HL-60/S4 treated with retinoic acid at 250 ng/mL for 4 days and 3 days (cell line): ENCODE measurements around the gene KRT6A.
"Not testable (repeated sequence)": the region's sequence is repeated elsewhere in the genome, so short reads cannot be mapped to it uniquely, and the experiment has no call there.

ENCODE experiments used
- in situ Hi-C: fragments of 300-500 bp; cut with MboI; formaldehyde crosslinking; loops from 2 replicates; pipeline ENCODE4 v1.7.0; 2022; ENCODE audit warnings: low sequenced_read_pairs

The KRT6A gene

DNA sequence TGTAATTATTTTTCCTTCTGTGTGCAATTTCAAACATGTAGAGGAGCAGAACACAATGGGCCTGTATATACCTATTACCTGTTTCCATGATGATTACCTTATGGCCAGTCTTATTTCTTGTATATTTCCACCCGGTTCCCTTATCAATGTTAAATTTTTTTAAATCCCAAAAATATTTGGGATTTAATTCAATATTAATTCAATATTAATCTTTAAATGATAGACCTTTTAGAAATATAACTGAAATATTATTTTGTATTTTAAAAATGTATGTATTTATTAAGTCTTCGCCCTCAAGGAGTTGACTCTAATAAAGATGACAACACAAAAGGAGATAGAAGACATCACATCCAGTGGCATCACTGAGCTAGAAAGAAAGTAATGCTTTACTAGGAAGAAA lies 18.8 kb downstream of the KRT6A start:
- in situ Hi-C loops = no loop called here

DNA sequence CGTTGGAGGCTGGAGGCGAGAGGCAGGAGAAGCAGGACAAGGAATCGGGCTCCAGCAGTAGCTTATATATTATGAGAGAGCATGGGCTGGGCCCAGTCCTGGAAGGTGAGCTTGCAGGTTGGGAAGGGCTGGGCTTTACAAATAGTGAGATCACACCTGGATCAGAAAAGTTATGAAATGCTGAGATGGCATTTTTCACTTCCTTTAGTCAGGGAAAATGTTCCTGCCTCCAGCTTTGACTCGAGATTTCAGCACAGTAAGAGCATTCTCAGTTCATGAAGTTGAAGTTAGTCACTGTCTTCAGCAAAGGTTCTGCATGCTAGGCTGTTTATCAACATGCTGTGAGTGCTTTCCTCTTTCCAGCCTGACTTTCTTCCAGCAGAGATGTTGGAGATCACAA lies 19.3 kb downstream of the KRT6A start, which contains the start of gene KRT6C:
KRT6C (minus strand) TSS at position 38 of the 400 bp plus-strand sequence. CDS start 68 bp downstream, outside the sequence.
- in situ Hi-C loops = no loop called here

DNA sequence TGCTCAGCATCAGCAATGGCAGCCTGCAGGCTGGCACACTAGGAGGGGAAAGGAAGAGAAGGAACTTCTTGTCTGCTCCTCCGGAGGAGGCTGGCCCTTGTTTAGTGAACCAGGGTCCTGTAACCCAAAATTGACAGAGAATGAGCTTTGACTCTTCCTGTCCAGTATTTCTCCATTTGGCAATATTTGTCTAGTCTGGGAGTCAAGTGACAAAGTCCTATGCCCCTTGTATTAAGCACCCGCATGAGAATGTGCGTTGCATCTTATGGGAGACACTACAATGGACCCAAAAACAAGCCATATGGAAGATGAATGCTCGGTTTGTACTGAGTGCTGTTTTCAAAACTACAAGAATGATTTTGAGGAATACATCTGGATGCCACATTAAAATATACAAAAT lies 23.2 kb downstream of the KRT6A start:
- in situ Hi-C loops = no loop called here

DNA sequence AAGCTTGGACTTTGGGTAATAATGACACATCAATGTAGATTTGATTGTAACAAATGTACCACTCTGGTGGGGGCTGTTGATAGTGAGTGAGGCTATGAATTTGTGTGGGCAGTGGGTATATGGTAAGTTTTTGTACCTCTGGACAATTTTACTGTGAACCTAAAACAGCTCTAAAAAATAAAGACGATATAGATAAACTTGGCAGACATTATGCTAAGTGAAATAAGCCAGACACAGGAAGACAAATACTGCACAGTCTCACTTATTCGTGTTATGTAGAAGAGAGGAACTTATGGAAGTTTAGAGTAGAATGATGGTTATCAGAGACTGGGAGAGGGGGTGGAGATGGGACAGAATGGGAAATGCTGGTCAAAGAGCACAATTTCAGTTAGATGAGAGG lies 28.2 kb downstream of the KRT6A start:
- in situ Hi-C loops = no loop called here

DNA sequence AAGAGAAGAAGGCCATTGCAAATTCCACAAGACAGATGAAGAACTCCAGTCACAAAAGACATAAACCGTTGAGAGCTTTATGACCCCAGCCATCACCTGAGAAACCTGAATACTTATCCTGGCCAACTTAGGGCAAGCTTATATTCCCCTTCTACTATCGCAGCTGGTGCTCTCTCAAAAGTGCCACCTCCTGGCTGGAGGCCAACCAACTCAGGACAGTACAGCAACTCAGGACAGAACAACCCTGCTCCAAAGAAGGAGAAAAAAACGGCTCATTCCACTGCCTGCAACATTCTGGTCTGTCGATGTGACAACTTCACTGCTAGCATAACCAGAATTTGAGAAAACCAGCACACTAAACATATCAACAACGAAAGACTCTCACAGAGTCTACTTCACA lies 31.4 kb downstream of the KRT6A start:
- in situ Hi-C loops = no loop called here

DNA sequence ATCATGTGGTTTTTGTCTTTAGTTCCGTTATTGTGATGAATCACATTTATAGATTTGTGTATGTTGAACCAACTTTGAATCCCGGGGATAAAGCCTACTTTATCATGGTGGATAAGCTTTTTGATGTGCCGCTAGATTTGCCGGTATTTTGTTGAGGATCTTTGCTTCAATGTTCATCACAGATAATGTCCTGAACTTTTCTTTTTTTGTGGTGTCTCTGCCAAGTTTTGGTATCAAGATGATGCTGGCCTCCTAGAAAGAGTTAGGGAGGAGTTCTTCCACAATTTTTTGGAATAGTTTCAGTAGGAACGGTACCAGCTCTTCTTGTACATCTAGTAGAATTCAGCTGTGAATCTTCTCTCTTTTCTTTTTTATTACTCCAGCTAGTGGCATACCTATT lies 34.2 kb downstream of the KRT6A start:
- in situ Hi-C loops = no loop called here

DNA sequence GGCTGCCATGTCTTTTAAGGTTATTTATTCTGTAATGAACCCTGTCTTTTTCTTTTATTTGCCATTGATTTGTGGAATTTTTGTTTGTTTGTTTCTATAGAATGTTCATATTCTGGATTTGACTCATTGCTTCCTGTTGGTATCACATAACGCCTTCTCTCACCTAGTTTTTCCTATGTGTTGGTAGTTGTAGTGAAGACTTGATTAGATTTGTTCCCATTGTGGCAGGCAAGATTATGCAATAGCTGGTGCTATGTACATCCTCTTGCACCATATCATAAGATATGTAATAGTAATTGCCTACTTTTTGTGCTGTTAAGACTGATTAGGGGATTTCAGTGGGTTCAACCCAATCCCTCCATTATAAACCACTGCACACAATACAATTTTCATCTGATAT lies 37.2 kb downstream of the KRT6A start:
- in situ Hi-C loops = no loop called here

DNA sequence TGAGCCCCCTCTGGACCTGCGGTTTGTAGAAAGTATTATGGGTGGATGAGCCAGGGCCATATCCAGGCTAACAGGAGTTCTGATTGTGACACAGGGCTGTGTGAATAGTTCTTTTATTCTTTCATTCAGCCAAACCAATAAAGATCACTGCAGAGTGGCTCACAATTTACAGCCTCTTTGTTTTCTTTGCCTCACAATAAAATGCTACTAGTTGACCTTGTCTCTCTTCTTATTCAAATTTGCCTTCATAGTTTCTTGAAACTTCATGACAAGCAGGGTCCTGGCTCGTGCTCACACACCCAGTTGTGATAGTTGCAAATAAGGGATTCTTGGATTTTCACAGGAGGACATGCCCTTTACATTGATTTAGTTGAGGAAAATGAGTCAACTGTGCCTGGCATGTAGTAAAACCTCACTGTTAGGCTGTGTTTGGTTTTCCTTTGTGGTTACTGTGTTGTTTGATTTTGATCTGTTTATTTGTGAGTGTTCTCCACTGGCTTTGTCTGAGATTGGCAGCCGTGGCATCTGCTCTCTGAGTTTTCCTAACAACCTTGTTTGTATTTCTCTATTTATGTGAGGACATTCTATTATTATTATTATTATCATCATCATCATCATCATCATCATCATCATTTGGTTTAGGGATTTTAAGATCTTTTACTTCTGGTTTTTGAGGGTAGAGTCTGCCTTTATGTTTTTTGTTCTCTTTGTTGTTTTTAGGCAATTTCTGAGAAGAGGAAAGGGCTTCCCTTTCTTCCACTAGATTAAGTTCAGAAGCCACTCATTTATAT lies 38.5 kb downstream of the KRT6A start:
- in situ Hi-C loops = no loop called here

DNA sequence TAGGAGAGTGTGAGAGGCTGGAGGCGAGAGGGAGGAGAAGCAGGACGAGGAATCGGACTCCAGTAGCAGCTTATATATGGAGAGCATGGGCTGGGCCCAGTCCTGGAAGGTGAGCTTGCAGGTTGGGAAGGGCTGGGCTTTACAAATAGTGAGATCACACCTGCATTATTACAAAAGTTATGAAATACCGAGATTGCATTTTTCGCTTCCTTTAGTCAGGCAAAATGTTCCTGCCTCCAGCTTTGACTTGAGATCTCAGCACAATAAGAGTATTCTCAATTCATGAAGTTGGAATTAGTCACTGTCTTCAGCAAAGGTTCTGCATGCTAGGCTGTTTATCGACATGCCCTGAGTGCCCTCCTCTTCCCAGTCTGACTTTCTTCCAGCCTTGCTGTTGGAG lies 41.0 kb downstream of the KRT6A start, which contains the start of gene KRT6B:
KRT6B (minus strand) TSS at position 46 of the 400 bp plus-strand sequence. CDS start 68 bp downstream, outside the sequence.
- in situ Hi-C loops = no loop called here

DNA sequence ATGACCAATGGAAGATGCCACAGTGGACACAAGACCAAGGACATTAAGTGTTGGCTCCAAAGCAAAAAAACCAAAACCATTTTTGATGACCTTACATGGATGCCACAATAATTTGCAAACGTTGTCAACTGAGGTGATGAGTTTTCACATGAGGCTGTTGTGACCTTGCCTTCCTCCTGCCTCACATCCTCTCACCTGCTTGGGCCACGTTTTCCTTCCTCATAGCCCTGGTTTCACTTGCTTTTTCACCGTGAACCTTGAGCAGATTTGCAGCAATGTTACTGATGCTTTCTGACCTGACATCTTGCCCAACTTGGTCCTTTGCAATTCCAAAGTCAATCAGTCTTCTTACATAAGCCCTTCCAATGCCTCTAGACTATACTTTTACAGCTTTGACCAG lies 44.8 kb downstream of the KRT6A start:
- in situ Hi-C loops = no loop called here

DNA sequence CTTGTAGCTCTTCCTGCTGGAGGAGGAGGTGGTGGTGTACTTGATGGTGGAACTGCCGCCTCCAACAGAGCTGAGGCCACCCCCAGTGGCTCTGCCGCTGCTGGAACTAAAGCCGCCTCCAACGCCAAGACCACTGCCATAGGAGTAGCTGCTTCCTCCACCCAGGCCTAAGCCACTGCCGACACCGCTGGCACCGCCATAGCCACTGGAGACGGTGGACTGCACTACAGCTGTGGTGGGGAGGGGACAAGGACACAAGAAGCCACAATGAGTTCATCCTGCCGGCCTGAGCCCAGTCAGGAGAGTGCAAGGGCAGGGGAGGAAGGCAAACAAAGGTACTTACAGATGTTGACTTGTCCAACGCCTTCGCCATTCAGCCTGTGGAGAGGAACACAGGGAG lies 45.9 kb downstream of the KRT6A start:
- in situ Hi-C loops = not testable (repeated sequence)

DNA sequence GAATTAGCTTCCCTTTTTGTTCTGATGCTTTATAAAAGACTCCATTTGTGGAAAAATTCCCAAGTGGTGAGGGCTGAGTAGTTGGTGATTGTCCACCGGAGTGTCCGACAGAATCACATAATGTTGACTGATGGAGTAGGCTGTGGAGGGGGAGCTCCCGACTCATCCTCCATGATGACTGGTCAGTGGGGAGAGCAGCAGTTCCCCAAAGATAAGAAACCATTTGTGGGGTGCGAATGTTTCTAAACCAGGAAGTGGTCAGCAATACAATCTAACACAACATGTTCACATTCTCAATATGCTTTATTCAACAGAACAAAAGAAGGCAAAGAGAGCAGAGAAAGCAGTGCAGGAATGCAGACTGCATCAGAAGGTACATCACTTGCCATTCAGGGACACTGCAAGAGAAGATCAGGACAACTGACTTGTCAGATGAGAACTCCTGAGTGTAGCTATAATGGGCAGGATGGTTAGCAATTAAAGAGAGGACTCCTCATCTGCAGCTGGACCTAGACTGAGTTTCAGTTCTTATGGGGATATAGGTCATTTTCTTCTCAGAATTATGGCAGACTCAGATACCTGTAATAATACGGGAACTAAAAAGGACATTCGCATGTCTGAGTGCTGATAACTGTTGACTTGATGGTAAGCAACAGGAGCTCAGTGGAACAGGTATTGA lies 46.6 kb downstream of the KRT6A start:
- in situ Hi-C loops = no loop called here

DNA sequence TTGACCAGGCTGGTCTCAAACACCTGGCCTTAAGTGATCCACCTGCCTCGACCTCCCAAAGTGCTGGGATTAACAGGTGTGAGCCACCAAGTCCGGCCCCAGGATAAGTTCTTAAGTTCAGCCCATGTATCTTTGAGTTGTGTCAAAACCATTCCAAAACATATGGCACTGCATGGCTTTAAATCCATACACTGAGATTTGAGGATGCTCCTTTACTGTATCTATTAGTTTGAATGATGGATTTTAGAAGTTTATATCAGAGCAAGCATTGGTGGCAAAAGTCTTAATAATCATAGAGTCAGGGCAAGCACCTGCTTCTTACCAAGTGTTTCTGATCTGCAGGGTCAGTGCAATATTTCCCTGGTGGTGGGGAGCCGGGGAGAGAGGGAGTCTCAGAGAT lies 47.2 kb downstream of the KRT6A start:
- in situ Hi-C loops = no loop called here

DNA sequence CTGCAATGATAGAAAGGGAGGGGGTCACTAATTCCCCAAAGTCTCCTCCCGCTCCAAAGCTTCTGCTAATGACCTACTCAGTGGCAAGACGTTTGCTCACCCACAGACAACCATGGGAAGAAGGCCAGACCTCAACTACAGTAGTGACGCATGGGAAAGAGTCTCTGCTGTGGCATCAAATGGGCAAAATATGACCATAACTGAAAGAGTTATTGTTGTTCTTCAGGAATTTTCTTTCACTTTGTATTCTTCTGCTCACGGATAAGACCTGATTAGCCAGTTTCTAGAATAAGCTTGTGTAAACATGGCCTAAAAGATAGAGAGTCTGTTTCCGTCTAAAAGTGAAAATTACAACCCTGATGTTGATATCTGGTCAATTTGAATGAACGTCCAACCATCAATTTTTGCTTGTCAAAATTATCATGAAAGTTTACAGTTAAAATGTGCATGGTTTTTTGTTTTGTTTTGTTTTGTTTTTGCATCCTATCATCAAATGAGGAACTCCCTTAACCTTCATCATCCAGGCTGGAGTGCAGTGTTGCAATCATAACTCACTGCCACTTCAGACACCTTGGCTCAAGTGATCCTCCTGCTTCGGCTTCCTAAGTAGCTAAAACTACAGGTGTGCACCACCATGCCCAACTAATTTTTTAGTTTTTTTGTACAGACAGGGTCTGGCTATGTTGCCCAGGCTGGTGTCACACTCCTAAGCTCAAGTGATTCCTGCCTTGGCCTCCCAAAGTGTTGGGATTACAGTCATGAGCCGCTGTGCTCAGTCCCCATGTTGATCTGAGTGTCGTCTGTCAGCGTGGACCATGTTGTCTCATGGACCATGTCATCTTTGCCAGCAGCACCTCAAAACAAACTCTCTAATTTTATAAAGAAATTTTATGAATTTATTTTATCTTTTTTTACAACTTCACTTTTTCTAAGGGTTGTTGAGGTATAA lies 48.1 kb downstream of the KRT6A start:
- in situ Hi-C loops = no loop called here

DNA sequence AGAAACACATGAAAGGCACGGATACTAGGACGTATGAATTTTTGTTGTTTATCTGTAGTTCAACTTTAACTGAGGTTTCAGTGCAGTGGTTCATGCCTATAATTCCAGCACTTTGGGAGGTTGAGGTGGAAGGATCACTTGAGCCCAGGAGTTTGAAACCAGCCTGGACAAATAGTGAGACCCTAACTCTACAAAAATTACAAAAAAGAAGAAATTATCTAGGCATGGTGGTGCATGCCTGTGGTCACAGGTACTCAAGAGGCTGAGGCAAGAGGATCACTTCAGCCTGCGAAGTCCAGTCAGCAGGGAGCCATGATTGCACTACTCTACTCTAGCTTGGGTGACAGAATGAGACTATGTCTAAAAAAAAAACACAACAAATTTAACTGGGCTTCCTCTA lies 49.1 kb downstream of the KRT6A start:
- in situ Hi-C loops = no loop called here

DNA sequence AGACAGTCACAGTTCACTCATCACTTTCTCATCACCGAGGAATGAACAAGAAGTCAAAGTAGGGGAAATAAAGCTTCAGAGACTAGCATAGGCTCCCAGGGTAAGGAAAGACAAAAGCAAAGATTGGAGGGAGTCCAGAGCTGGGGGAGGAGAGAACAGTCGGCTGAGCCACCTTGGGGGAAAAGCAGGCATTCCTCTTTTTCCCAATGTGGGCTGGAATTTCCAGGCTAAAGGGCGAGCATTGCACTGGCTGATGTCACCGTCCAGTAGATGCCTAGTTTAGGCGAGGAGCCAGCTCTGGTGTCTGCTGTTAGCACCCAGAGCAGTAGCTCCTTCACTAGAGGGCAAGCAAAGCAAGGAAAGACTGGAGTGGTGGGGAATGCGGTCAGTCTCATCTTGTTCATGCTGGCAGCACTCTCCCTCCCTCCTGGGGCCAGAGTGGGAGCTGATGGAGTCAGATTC lies 50.4 kb downstream of the KRT6A start:
- in situ Hi-C loops = no loop called here

DNA sequence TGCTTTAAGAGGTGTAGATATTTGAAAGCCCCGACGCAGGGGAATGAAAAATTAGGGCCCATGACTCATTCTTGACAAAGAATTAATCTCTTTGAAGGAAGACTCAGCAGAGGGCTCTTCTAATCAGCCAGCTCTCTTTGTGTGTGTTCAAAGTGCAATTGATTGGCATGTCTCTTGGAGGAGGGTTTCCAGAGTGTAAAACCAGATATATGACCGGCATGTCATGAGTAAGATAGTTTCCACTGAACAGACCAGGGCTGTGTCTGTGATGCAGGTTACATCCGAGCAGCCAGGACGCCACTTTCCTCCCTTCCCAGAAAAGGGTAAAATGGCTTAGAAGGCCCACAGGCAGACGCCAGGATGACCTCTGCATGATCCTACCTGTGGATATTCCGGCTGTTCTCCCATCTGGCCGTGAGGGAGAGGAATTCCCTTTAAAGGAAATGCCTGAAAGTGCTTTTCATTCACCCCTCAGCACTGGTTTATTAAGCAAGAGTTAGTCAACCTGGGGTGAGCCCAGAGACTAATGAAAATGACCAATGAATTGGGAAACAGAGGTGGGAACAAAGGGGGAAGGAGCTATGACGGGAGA lies 51.6 kb downstream of the KRT6A start:
- in situ Hi-C loops = no loop called here

DNA sequence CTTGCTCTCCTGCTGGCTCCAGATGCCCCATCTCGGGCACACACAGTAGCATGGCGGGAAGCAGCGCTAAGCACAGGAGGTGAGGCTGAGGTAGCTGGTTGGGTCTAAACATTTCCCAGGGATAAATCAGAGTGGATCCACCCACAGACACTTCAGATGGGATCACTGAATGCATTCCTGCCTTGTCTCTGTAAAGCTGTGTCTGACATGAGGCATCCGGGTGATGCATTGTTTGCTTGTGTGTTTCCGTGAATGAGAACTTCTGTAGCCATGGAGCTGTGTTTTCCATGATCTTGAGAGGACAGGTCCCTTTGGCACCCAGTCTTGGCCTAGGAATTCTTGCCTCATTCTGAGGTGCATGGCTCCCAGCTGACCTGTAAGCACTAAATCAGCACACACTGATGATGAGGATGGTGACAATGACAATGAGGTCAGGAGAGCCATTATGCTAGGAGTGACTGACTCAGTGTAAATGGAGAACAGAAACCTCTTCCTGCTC lies 52.2 kb downstream of the KRT6A start:
- in situ Hi-C loops = no loop called here

DNA sequence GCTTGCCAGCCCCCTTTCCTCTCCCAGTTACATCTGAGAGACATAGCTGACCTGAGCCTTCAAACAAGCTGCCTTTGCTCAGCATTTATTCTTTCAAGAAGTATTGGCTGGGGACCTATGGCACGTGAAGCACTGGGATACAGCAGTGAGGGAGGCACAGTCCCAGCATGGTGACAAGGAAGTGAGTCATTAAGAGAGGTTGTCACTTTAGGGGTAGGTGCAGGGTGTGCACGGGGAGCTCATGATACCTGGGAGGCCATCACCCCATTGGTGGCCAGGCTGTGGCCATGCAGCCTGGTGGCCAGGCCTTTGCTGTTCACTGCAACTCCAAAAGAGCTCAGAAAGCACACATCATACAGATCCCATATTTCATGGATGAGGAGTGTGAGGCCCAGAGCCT lies 53.2 kb downstream of the KRT6A start:
- in situ Hi-C loops = no loop called here

DNA sequence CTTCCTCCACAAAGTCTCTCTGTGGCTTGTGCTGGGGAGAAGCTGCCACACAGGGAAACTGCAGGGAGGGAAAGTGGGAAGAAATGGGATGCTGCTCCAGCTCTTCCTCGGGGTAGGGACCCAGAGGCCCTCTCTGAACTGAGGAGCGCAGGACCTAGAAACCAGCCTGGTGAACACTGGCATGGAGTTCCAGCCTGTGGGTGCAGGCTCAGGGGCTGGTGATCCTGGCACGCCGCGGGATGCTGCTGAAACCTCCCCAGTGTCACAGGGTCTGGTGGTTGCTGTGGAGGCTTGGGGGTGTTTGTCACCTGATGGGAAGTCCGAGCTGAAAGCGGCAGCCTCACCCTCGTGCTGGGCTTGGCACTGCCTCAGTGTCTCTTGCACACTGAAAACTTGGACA lies 53.6 kb downstream of the KRT6A start:
- in situ Hi-C loops = no loop called here
